NCI-H2171 (cell line): Measurements from ENCODE around the gene AP2B1.

Source experiments
- DNase-seq: peaks from one replicate; lab custom pipeline; 2025; lab: John Stamatoyannopoulos, UW

AP2B1 gene

DNA sequence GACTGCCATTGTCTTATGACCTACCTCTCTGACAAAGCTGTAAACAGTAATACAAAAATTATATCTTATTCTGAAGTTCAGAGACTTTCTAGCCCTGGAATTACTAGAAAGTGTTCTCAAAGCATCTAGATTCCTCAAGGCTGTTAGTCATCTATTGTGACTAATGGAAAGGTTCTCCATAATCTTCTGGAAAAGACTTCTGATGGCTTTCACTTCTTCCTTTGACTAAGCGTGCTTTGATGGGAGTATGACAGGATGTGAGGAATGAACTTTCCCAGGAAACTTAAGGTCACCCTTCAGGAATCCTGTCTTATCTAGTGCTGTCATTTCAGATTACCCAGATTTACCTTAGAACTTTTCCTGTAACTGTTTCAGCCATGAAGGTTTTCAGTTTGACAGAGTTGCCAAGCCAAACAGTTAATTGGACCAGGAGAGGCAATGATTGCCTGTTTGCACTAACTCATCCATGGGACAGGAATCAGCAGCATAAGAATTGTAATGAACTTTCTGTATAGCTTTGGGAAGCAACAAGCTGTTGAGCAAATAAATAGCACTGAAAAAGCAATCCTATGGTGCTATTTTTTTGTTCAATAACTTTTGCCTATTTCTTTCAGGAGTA, 43.5 kb downstream of the AP2B1 start:
- no peak for DNase-seq

DNA sequence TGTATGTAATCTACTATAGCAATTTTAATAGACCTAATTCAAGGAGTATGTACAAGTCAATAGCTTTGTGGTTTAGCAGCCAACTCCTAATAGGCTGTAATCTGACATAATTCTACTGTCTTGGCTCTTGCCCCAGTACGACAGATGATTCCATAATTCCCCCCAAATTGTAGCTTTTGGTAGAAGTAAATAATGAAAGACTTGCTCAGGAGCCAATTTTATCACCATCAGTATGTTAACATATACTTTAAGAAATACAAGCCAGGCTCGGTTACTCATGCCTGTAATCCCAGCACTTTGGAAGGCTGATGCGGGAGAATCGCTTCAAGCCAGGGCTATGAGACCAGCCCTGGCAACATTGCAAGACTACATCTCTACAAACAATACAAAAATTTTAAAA, 53.9 kb downstream of the AP2B1 start:
- no peak for DNase-seq

DNA sequence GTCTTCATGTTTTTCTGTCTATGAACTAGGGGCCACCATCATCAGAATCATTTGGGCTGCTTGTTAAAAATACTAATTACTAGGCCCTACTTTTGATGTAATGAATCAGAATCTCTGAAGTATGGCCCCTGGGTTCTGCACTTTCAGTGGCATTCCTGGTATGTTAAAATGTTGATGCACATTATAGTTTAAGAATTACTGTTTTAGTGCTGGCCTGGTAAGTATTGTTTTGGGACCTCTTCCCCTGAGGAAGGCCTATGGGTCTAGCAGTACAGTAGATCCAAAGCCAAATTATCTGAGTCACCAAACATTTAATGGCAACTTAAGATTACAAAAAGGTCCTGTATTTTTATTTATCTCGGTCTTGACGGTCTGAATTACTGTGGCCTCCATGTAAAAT, 58.8 kb downstream of the AP2B1 start:
- no peak for DNase-seq

GRCh38 chr17:35651467-35651866, 64.3 kb downstream of the AP2B1 start:
- no peak for DNase-seq

DNA sequence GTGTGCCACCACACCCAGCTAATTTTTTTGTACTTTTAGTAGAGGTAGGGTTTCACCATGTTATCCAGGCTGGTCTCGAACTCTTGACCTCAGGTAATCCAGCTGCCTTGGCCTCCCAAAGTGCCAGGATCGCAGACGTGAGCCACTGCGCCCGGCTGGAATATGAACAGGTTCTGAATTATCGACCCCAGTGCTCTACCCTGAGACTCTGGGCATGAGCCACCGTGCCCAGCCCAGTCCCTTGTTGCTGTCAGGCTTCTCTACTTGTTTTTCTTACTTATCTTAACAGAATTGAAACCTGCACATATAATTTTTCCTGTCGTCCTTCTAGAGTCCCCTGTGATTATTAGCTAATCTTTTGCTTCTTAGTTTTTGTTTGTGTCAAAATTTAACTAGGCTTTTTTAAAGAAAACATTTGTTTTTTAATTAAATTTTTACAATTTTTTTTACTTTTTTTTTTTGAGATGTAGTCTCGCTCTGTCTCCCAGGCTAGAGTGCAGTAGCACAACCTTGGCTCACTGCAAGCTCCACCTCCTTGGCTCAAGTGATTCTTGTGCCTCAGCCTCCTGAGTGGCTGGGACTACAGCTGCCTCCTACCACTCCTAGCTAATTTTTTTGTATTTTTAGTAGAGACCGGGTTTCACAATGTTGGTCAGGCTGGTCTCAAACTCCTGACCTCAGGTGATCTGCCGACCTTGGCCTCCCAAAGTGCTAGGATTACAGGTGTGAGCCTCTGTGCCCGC, 66.7 kb downstream of the AP2B1 start:
- no peak for DNase-seq

GRCh38 chr17:35655303-35655702, 68.2 kb downstream of the AP2B1 start:
- no peak for DNase-seq

- DNase-seq = no peak
These were observed 73.8 kb downstream of the AP2B1 start for GRCh38 chr17:35660902-35661301.

DNA sequence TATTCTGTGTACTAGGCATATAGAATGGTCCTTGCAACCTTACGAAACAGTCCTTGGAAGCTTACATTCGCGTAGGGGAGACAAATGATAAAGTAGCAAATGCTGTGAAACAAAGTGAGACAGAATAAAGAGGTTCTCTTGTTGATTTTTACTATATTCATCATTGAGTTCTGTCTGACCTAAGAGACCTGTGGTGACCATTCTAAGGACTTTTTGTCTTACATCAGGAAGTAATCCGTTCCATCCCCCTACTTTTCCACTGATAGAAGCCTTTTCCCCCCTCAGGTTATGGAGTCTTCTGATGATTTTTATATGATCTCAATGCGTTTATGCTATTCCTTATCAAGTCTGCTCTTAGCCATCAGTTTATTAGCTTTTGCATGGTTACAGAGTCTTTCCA, 77.6 kb downstream of the AP2B1 start:
- DNase-seq = no peak

DNA sequence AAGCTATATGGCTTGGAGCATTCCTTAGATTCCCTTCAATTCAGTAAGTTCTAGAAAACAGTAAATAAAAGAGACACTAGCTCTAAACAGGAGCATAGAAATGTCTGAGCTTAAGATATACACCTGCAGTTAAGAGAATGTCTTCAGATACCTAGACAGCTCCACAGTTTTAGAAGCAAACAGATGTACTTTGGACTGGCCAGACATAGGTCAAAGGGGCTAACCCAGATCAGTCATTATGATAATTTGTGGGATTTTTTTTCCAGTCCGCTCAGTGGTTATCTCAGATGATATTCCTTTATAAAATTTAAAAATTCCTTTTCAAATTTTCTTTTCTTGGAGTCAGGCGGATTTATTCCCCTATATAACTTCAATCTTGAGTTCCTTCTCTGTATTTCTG, 78.5 kb downstream of the AP2B1 start:
- no peak for DNase-seq

DNA sequence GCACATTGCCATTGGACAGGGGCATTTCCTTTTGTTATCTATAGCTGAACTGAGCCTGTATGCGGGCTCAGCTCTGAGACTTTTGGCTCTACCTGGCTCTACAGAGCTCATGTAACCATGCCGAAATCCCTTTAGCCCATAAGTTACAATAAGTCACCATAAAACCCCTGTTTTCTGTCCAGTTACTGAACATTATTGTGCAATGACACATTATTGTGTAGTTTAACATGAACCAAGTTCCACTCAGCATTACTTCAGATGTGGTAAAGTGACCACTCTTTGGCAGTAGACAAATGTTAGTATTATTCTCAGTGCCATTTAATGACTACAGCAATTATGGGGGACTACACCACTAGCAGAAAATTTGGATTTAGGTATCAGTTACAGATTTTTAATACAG, 78.9 kb downstream of the AP2B1 start:
- DNase-seq = no peak

DNA sequence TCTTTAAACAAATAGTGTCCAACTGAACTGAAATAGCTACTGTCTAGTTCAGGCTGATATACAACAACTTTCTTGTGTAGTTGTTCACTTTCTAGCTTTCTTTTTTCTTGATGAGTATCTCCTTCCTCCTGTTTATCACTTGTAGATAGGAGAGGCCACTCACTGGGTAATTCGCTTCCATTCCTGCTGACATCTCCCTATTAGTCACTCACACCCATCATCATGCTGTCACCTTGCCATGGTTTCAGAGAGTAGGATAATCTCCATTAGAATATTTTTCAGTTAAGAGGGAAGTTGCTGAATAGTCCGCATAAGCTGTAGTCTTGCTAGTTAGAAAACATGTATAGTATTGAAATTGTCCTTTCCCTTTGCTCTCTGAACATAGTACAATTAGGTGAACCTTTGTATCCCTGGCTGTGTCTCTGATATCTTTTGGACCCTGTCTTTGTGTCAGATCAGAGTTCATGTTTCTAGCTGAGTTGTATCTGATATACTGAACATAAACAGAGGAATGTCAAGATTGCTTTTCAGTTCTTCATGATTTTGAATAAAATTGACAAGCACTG, 79.9 kb downstream of the AP2B1 start:
- no peak for DNase-seq

DNA sequence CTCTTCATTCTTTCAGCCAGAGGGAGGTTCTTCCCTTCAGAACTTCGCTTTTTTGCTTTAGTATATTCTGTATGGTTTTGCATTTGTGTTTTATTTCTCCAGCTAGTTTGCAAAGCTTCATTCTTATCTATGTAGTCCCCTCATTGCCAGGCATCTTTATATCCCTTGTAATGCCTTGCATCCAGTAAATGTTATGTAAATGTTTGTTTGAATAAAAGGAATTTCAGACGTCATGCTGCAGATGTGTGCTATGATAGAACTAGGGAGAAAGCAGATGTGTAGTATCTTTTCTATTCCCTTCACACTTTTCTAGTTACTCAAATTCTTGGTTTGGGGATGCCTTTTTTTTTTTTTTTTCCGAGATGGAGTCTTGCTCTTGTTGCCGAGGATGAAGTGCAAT, 81.7 kb downstream of the AP2B1 start:
- DNase-seq = no peak

GRCh38 chr17:35674552-35674951, 87.4 kb downstream of the AP2B1 start:
- DNase-seq = no peak

- no peak for DNase-seq
These were observed 89.3 kb downstream of the AP2B1 start for GRCh38 chr17:35676441-35676840.

- no peak for DNase-seq
These were observed 92.0 kb downstream of the AP2B1 start for GRCh38 chr17:35679007-35679682.

- no peak for DNase-seq
These were observed 96.5 kb downstream of the AP2B1 start for GRCh38 chr17:35683591-35683990.

- no peak for DNase-seq
These were observed 97.1 kb downstream of the AP2B1 start for GRCh38 chr17:35684055-35684802.

GRCh38 chr17:35692512-35693210, 105.5 kb downstream of the AP2B1 start:
- DNase-seq = no peak

DNA sequence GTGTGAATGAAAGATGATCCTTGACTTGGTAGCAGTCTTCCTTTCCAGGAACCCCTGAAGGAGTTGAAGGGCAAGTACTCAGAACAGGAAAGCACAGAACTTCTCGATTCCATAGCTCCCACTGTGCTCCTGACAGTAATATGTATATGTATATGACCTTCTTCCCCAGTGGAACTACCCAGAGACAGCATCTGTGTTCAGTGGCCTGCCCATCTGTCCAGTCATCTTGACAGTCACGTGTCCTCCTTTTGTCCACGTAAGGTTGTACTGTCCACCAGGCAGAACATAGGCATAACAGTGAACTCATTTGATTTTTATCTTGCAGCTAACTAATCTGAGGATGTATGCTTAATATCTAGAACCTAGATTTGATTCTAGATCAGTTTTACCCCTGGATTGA, 106.5 kb downstream of the AP2B1 start:
- DNase-seq = no peak

GRCh38 chr17:35694906-35695305, 107.8 kb downstream of the AP2B1 start:
- no peak for DNase-seq

DNA sequence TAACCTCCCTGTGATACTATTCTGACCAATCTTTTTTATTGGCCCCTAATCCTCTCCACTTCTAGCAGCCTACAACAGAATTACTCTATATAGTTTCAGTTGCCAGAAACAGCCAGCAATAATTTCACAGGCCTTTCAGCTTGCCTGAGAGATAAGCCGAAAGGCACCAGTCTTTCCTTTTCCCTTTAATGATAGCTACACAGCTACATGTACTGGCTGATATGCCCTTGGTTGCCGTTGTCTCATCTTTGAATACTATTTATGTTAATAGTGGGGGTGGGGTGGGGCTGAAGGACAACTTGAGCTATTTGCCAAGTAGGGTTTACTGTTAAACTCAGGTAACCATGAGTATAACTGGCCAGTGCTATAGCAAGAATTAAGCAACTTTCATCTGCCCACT, 108.5 kb downstream of the AP2B1 start:
- DNase-seq = no peak

- DNase-seq = no peak
These were observed 111.7 kb downstream of the AP2B1 start for GRCh38 chr17:35698800-35699199.
